ENCODE data around the gene BNIP5. TPM values are rescaled to one million over a fixed set of nuclear protein-coding genes. Genes with fewer than 3 reads are reported as not detected.

The BNIP5 gene
- total and polyA plus RNA-seq, 8 donors: 2.4 to 14.8 (median 4.6) TPM

DNA sequence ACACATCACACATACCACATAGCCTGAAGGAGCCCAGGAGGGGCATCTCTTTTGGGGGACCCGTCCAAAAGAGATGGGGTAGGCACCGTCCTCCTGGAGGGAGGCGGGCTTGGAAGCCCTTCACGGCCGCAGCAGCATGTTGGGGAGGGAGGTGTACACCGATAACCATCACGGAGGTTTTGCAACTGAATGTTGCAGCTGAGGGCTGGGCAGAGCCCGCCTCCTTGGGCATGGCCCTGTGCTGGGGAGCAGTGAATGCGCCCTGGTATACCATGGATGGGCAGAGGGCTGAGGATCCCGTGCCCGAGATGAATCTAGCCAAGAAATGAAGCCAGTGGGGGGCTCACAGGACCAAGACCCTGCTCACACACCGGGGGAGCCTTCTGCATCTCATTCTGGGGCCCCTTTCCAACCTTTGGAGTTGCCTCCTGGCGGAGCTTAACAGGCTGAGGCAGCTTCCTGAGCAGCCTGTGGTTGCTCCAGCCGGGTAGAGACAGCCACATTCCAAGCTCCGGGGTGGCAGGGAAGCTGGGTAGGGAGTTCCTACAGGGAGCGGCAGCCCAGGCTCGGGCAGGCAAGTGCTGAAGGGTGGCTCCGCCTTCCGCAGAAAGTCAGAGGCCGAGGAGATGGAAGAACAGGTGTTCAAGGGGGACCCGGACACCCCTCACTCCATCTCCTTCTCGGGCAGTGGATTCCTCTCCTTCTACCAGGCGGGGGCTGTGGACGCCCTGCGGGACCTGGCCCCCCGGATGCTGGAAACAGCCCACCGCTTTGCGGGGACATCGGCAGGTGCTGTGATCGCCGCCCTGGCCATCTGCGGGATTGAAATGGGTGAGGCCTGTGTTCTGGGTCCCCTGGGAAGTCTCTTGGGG, 66.6 kb downstream of the BNIP5 start, which contains the start of gene PNPLA1:
Gene PNPLA1, plus strand, starts transcription at position 227 of the 872 bp plus-strand sequence. Its CDS starts 400 bp downstream, at position 627.
- TF ChIP-seq POLR2A (IDR thresholded peaks at IDR 0.05): no peak
- TF ChIP-seq EP300 (IDR thresholded peaks at IDR 0.05): no peak
- no peak for TF ChIP-seq POLR2AphosphoS5 (IDR thresholded peaks at IDR 0.05)
- TF ChIP-seq, protein P1, sequence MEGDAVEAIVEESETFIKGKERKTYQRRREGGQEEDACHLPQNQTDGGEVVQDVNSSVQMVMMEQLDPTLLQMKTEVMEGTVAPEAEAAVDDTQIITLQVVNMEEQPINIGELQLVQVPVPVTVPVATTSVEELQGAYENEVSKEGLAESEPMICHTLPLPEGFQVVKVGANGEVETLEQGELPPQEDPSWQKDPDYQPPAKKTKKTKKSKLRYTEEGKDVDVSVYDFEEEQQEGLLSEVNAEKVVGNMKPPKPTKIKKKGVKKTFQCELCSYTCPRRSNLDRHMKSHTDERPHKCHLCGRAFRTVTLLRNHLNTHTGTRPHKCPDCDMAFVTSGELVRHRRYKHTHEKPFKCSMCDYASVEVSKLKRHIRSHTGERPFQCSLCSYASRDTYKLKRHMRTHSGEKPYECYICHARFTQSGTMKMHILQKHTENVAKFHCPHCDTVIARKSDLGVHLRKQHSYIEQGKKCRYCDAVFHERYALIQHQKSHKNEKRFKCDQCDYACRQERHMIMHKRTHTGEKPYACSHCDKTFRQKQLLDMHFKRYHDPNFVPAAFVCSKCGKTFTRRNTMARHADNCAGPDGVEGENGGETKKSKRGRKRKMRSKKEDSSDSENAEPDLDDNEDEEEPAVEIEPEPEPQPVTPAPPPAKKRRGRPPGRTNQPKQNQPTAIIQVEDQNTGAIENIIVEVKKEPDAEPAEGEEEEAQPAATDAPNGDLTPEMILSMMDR (IDR thresholded peaks at IDR 0.05): no peak
- DNase-seq: peak in 1 of 2 donors; percentile 54
- Histone ChIP-seq H3K27ac (no peak within 1 kb of the TSS), H3K27me3 (peaks cover 0 to 24% (median 8%) of the 10 kb centered on the region in 3 donors), H3K4me3 (no peak within 1 kb of the TSS), H3K9me3 (peaks cover 0 to 10% (median 10%) of the 10 kb centered on the region in 4 donors), H3K4me1 (peaks cover 0 to 12% (median 8%) of the 10 kb centered on the region in 4 donors), H3K36me3 (no peaks in the 10 kb centered on the region)
- intact Hi-C loops (cut with DNase I; ENCODE audit: low total_unique reads): no loop called here
- WGBS, 5 donors: 64 to 79% (median 71%) methylated on average over 25 to 32 of the region's 32 CpGs

DNA sequence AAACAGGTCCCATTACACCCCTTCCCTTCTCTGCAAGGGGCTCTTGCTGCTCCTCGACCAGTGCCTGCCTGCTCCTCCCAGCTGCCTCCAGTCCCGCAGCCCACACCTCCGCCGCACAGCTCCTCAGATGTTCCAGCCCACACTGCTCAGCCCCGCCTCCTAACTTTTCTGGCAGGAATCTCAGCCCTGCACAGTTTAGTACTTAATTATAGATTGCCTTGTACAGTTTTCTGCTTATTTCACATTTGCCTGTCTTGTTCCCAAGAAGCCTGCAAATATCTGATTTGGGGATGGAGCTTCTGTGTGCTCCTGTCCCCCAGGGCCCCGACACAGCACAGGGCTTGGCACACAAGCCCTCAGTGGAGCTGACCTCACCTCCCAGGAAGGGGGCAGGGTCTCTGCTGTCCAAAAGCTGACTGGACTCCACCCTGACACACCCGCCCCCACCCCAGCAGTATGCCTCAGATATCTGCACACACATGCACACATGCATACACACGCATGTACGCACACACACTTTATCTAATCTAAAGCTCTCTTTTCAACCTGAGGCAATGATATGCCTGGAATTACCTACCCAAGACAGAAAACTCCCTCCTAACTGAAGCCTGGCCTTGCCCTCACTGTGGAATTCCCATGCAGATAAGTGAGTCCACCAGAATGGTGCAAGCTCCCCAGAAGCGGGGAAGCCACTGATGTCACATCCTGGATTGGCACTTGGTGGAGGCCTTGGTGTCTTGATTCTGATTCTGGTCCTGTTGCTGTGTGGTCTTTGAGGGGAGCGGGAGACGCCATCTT, 68.0 kb downstream of the BNIP5 start:
- no peak overlapping the region for H3K27ac ChIP-seq
- 34 to 50% (median 47%) methylated on average over 10 to 12 of the region's 12 CpGs for whole genome bisulfite sequencing, 5 donors
- H3K4me1 ChIP-seq: peaks cover 0 to 12% (median 8%) of the 10 kb centered on the region in 4 donors
- TF ChIP-seq POLR2AphosphoS5 (IDR thresholded peaks at IDR 0.05): no peak
- TF ChIP-seq, protein P1 (IDR thresholded peaks at IDR 0.05): no peak
- TF ChIP-seq EP300 (IDR thresholded peaks at IDR 0.05): no peak
- no peak for TF ChIP-seq POLR2A (IDR thresholded peaks at IDR 0.05)
- peaks cover 0 to 26% (median 8%) of the 10 kb centered on the region in 3 donors for H3K27me3 ChIP-seq
- peaks cover 0 to 10% (median 10%) of the 10 kb centered on the region in 4 donors for H3K9me3 ChIP-seq
- H3K36me3 ChIP-seq: no peaks in the 10 kb centered on the region
- intact Hi-C loops (cut with DNase I; ENCODE audit: low total_unique reads): no loop called here
- peak; percentile 44 to 78 for DNase-seq
- no peak overlapping the region for H3K4me3 ChIP-seq

DNA sequence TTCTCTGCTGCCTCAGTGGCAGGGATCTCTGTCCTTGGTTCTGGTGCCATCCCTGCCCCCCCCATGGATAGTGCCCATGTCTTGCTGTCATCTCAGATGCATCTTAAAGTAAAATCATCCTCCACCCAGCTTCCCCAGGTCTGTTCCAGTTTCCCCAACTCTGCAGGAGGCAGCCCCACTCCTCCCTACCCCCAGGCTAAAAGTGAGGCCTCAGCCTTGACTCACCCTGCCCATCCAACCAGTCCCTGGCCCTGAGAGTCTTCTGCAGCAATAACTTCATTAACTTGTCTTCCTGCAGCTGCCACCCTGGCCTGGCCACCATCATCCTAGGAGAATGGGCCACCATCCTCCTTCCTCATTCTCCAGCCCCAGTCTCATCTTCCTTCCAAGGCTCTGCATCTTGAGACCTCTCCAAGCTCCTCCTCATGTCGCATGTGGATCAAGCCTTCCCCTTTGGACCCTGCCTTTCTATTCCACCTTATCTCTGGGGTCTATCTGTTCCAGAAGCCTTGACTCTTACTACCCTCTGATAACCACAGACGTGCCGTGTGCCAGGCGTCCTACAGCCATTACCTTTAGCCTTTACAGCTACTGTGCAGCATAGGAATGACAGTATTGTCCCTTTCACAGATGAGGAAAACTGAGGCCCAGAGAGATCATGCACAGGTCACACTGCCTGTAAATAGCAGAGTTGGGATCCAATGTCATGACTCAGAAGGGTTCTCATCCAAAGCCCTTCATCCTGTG, 68.8 kb downstream of the BNIP5 start:
- WGBS, 5 donors: 79 to 94% (median 87%) methylated on average over 4 of the region's 4 CpGs
- Histone ChIP-seq H3K9me3 (peaks cover 0 to 10% (median 10%) of the 10 kb centered on the region in 4 donors), H3K36me3 (no peaks in the 10 kb centered on the region), H3K4me1 (peaks cover 0 to 12% (median 8%) of the 10 kb centered on the region in 4 donors), H3K4me3 (no peak overlapping the region), H3K27me3 (peaks cover 0 to 31% (median 8%) of the 10 kb centered on the region in 3 donors), H3K27ac (no peak overlapping the region)
- intact Hi-C loops (cut with DNase I; ENCODE audit: low total_unique reads): no loop called here
- TF ChIP-seq EP300 (IDR thresholded peaks at IDR 0.05) (no peak), POLR2AphosphoS5 (IDR thresholded peaks at IDR 0.05) (no peak), POLR2A (IDR thresholded peaks at IDR 0.05) (no peak)
- TF ChIP-seq, protein P1 (IDR thresholded peaks at IDR 0.05): no peak
- DNase-seq: no peak

All from stomach (tissue), 9 donors.